ENCODE data around the gene NDUFS7. TPM values are rescaled to one million over a fixed set of nuclear protein-coding genes. Genes with fewer than 3 reads are reported as not detected.

NDUFS7 gene
- total RNA-seq, 1 experiment from 2014 or later, result 83.9 TPM

DNA sequence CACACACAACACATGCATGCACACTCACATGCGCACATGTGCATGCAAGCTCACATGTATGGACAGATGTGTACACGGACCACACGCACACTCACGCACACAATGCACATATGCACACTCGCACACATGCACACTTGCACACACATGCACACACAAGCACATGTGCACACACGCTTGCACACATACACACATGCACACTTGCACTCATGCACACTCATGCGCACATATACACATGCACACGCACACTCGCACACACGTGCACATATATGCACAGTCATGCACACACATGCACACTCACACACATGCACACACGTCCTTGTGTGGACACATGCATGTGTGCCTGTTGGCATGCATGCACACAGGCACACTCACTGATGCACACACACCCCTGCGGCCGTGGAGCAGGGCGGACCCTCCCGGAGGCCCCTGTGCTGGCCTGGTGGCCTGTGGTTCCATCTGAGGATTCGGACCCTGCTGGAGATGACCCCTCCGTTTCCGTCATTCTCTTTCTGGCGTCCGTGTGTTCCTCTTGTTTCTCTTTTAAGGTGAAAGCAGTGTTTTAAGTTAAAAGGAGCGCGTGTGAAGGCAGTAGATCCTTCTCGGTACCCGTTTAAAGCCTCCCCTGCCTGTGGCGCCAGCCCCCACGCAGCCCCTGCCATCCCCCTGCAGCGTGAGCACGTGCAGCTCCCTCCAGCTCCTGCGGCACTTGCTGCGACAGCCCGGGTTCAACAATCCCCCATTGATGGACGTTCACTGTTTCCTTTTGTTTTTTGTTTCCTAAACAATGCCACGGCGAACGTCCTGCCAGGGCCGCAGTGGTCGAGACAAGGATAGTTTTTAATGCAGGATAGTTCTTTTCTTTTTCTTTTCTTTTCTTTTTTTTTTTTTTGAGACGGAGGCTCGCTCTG is 5.6 kb downstream of the NDUFS7 start:
- Histone ChIP-seq H2AFZ (ENCODE audit: low read length) (no peak overlapping the region), H3K56ac (ENCODE audit: insufficient read length, low read depth, low read length) (no peak overlapping the region), H3K9me3 (ENCODE audit: control insufficient read depth, low read depth, low read length) (no peaks in the 10 kb centered on the region), H4K91ac (ENCODE audit: insufficient read length, low read depth, low read length) (no peak overlapping the region), H3K4ac (ENCODE audit: low read depth, low read length) (no peak overlapping the region), H3T11ph (ENCODE audit: low read length) (no peak overlapping the region), H3K14ac (ENCODE audit: insufficient read depth, low read length) (no peak overlapping the region), H3K79me2 (ENCODE audit: insufficient read depth, low read length) (peaks cover 3% of the 10 kb centered on the region; the same call in 1 of the 2 replicates), H3K27me3 (ENCODE audit: insufficient read depth, low read length) (no peaks in the 10 kb centered on the region), H4K20me1 (ENCODE audit: control insufficient read depth, insufficient read depth, insufficient read length) (no peaks in the 10 kb centered on the region), H3K18ac (ENCODE audit: insufficient read length, low read depth, low read length) (no peak overlapping the region), H2BK5ac (ENCODE audit: insufficient read length, low read length) (no peak overlapping the region), H3K27ac (ENCODE audit: insufficient read length, low read depth, low read length) (no peak overlapping the region), H2BK12ac (ENCODE audit: insufficient read length, low read depth, low read length) (no peak overlapping the region), H3K4me1 (ENCODE audit: insufficient read depth, low read length) (no peaks in the 10 kb centered on the region), H4K5ac (ENCODE audit: insufficient read length, low read depth, low read length) (no peak overlapping the region), H3K23ac (ENCODE audit: insufficient read length, low read depth, low read length) (no peak overlapping the region), H4K8ac (replicated peaks; ENCODE audit: insufficient read length, low read depth, low read length) (no peak overlapping the region), H2AK5ac (ENCODE audit: insufficient read length, low read length) (no peak overlapping the region), H3K79me1 (ENCODE audit: insufficient read depth, low read depth, low read length, poor library complexity, severe bottlenecking) (peaks cover 3% of the 10 kb centered on the region), H2BK120ac (ENCODE audit: low read depth, low read length, poor library complexity, severe bottlenecking) (no peak overlapping the region), H2BK20ac (ENCODE audit: low read depth, low read length, poor library complexity, severe bottlenecking) (no peak overlapping the region), H3K4me2 (ENCODE audit: insufficient read depth, insufficient read length, low read length) (no peak overlapping the region), H2BK15ac (ENCODE audit: low read depth, low read length) (no peak overlapping the region), H3K23me2 (ENCODE audit: insufficient read length, low read depth, low read length, poor library complexity, severe bottlenecking) (peaks cover 3% of the 10 kb centered on the region), H3K9ac (ENCODE audit: extremely low read depth, insufficient read length, low read length) (no peak overlapping the region)
- Mint-ChIP-seq H3K4me1 (peaks cover 5 to 7% of the 10 kb centered on the region in 2 experiments; a peak in 3 of 4 replicates), H3K27ac (no peak overlapping the region), H3K4me3 (peak overlapping the region in 1 of 2 experiments; percentile 32; a peak in 2 of 5 replicates), H3K27me3 (ENCODE audit: low read depth) (no peaks in the 10 kb centered on the region), H3K36me3 (ENCODE audit: insufficient read depth in 1 of 3, low read depth in 3 of 3) (peaks cover 17 to 40% (median 36%) of the 10 kb centered on the region in 3 experiments; a peak in 6 of 7 replicates), H3K9me3 (no peaks in the 10 kb centered on the region)
- TF ChIP-seq, protein P1, sequence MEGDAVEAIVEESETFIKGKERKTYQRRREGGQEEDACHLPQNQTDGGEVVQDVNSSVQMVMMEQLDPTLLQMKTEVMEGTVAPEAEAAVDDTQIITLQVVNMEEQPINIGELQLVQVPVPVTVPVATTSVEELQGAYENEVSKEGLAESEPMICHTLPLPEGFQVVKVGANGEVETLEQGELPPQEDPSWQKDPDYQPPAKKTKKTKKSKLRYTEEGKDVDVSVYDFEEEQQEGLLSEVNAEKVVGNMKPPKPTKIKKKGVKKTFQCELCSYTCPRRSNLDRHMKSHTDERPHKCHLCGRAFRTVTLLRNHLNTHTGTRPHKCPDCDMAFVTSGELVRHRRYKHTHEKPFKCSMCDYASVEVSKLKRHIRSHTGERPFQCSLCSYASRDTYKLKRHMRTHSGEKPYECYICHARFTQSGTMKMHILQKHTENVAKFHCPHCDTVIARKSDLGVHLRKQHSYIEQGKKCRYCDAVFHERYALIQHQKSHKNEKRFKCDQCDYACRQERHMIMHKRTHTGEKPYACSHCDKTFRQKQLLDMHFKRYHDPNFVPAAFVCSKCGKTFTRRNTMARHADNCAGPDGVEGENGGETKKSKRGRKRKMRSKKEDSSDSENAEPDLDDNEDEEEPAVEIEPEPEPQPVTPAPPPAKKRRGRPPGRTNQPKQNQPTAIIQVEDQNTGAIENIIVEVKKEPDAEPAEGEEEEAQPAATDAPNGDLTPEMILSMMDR (conservative IDR thresholded peaks at IDR 0.05), result no peak
- DNase-seq, result no peak
- no CpG with 5 or more reads among the region's 39 CpGs for WGBS (ENCODE audit: extremely low coverage, insufficient read length, low lambda C conversion rate)
